Trophoblast cell (in vitro differentiated cells and primary cell): ENCODE results near the gene RGL1.

ENCODE experiments used
- DNase-seq, 2 donors: peaks; one replicate each; pipeline ENCODE4 v3.0.0-alpha.2; 2016
- H2AFZ ChIP-seq: 2 replicates; pipeline ENCODE4 v1.6.1; 2013; ENCODE audit warnings: low read length, moderate library complexity, mild to moderate bottlenecking; ENCODE audit not compliant: insufficient read depth, poor library complexity
- H2AK5ac ChIP-seq: 2 replicates; pipeline ENCODE4 v1.6.1; 2013; ENCODE audit warnings: mild to moderate bottlenecking, low read length
- H2BK120ac ChIP-seq: 2 replicates; pipeline ENCODE4 v1.6.1; 2013; ENCODE audit warnings: low read length, mild to moderate bottlenecking, moderate library complexity; ENCODE audit not compliant: insufficient read depth, poor library complexity
- H2BK12ac ChIP-seq: 2 replicates; pipeline ENCODE4 v1.6.1; 2013; ENCODE audit warnings: mild to moderate bottlenecking, low read length, moderate library complexity
- H2BK5ac ChIP-seq: 2 replicates; pipeline ENCODE4 v1.6.1; 2013; ENCODE audit warnings: low read length, low read depth, moderate library complexity, mild to moderate bottlenecking; ENCODE audit not compliant: poor library complexity
- H3K14ac ChIP-seq: 2 replicates; pipeline ENCODE4 v1.6.1; 2013; ENCODE audit warnings: mild to moderate bottlenecking, low read length
- H3K18ac ChIP-seq: 2 replicates; pipeline ENCODE4 v1.6.1; 2013; ENCODE audit warnings: mild to moderate bottlenecking, low read length
- H3K23ac ChIP-seq: 2 replicates; pipeline ENCODE4 v1.6.1; 2013; ENCODE audit warnings: low read length
- H3K27ac ChIP-seq: 2 replicates; pipeline ENCODE4 v1.5.1; 2013; ENCODE audit warnings: low read depth, mild to moderate bottlenecking, inconsistent platforms, low read length, moderate library complexity
- H3K27me3 ChIP-seq: 2 replicates; pipeline ENCODE4 v1.6.1; 2013; ENCODE audit warnings: inconsistent platforms, mild to moderate bottlenecking, low read length, moderate library complexity; ENCODE audit not compliant: insufficient read depth
- H3K36me3 ChIP-seq, 2 experiments: 1 replicate in 1 of 2; 2 replicates in 1 of 2; pipeline ENCODE4 v1.6.1; 2013; ENCODE audit warnings: low read length in 2 of 2, mild to moderate bottlenecking in 2 of 2, moderate library complexity in 1 of 2; ENCODE audit not compliant: insufficient read depth in 2 of 2, control insufficient read depth in 1 of 2
- H3K4ac ChIP-seq: 2 replicates; pipeline ENCODE4 v1.6.1; 2013; ENCODE audit warnings: low read depth, mild to moderate bottlenecking, low read length, moderate library complexity
- H3K4me1 ChIP-seq, 2 experiments: 1 replicate in 1 of 2; 2 replicates in 1 of 2; pipeline ENCODE4 v1.6.1; 2013; ENCODE audit warnings: low read length in 2 of 2, mild to moderate bottlenecking in 2 of 2, moderate library complexity in 1 of 2; ENCODE audit not compliant: insufficient read depth in 2 of 2, control insufficient read depth in 1 of 2
- H3K4me2 ChIP-seq: 2 replicates; pipeline ENCODE4 v1.6.1; 2013; ENCODE audit warnings: inconsistent platforms, mild to moderate bottlenecking, low read length, moderate library complexity
- H3K4me3 ChIP-seq: 2 replicates; pipeline ENCODE4 v1.5.1; 2013; ENCODE audit warnings: mild to moderate bottlenecking, low read depth, low read length, inconsistent platforms
- H3K79me1 ChIP-seq: one replicate; pipeline ENCODE4 v1.6.1; 2013; ENCODE audit warnings: low read length
- H3K79me2 ChIP-seq: 2 replicates; pipeline ENCODE4 v1.6.1; 2013; ENCODE audit warnings: low read length, mild to moderate bottlenecking; ENCODE audit not compliant: control insufficient read depth, insufficient read depth, poor library complexity
- H3K9ac ChIP-seq: 2 replicates; pipeline ENCODE4 v1.6.1; 2013; ENCODE audit warnings: mild to moderate bottlenecking, low read length
- H3K9me3 ChIP-seq: 2 replicates; pipeline ENCODE4 v1.6.1; 2013; ENCODE audit warnings: low read depth, mild to moderate bottlenecking, control low read depth, inconsistent platforms, low read length; ENCODE audit not compliant: insufficient read depth
- H4K12ac ChIP-seq: 2 replicates; pipeline ENCODE4 v1.6.1; 2013; ENCODE audit warnings: low read depth, mild to moderate bottlenecking, low read length, moderate library complexity
- H4K8ac ChIP-seq: 2 replicates; pipeline ENCODE4 v1.6.1; 2013; ENCODE audit warnings: low read depth, mild to moderate bottlenecking, low read length, moderate library complexity
- H4K91ac ChIP-seq: one replicate; pipeline ENCODE4 v1.6.1; 2013; ENCODE audit warnings: low read depth, mild to moderate bottlenecking, low read length, moderate library complexity
- WGBS: extraction: QIAGEN DNeasy Blood & Tissue Kit; methylation state at CpG from one replicate; pipeline ENCODE4 v1.1.7; 2013; ENCODE audit warnings: missing lambda C conversion rate; ENCODE audit not compliant: insufficient read length, insufficient coverage; ENCODE audit errors: extremely low coverage; 5-methylcytosine and 5-hydroxymethylcytosine counted together

RGL1 gene

DNA sequence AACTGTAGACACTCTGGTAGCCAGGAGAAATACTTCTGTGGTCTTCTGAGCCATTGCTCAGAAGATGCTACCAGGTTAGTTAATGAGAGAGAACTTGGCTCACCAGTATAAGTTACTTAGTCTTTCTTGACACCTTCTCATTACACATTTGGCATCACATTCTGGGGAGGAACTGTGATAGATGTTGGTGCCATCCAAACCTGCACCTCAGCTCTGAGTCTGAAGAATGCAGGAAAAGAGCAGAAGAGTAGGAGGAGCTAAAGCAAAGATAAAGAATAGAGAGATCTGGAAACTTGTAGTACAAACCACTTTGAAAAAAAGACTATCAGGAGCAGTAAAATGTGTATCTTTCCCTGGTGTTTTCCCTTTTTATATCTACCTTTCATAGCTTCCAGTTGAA, 58.9 kb downstream of the RGL1 start:
- no peak overlapping the region for H4K91ac ChIP-seq
- H3K27me3 ChIP-seq = no peaks in the 10 kb centered on the region

GRCh38 chr1:183864611-183865010, 59.7 kb downstream of the RGL1 start:
- H3K4me1 ChIP-seq = no peaks in the 10 kb centered on the region
- no peak overlapping the region for H3K18ac ChIP-seq
- H3K4me3 ChIP-seq = no peak overlapping the region
- H3K14ac ChIP-seq = no peak overlapping the region
- H3K4me2 ChIP-seq = no peak overlapping the region
- H4K8ac ChIP-seq = no peak overlapping the region
- H2BK120ac ChIP-seq = no peak overlapping the region
- WGBS = no CpG with 5 or more reads among the region's 3 CpGs
- H3K79me2 ChIP-seq = peaks cover 2% of the 10 kb centered on the region
- H4K91ac ChIP-seq = no peak overlapping the region
- no peak for DNase-seq
- peaks cover 2 to 5% of the 10 kb centered on the region in 2 experiments for H3K36me3 ChIP-seq
- no peak overlapping the region for H3K4ac ChIP-seq
- no peak overlapping the region for H3K9ac ChIP-seq
- H3K27me3 ChIP-seq = no peaks in the 10 kb centered on the region
- H4K12ac ChIP-seq = no peak overlapping the region
- H3K79me1 ChIP-seq = no peaks in the 10 kb centered on the region
- no peak overlapping the region for H2AFZ ChIP-seq
- H3K27ac ChIP-seq = no peak overlapping the region
- no peak overlapping the region for H2AK5ac ChIP-seq
- peaks cover 3% of the 10 kb centered on the region for H3K9me3 ChIP-seq
- H2BK5ac ChIP-seq = no peak overlapping the region
- no peak overlapping the region for H3K23ac ChIP-seq
- H2BK12ac ChIP-seq = no peak overlapping the region

More for the DNA sequence above, 58.9 kb downstream of the RGL1 start:
- H3K4me3 ChIP-seq = no peak overlapping the region
- no peak overlapping the region for H2AFZ ChIP-seq
- no peaks in the 10 kb centered on the region for H3K79me1 ChIP-seq
- H4K8ac ChIP-seq = no peak overlapping the region
- no peak overlapping the region for H3K27ac ChIP-seq
- no peak overlapping the region for H2BK120ac ChIP-seq
- no peak overlapping the region for H2BK5ac ChIP-seq
- no peak overlapping the region for H3K23ac ChIP-seq
- no peak overlapping the region for H3K4me2 ChIP-seq
- peaks cover 2% of the 10 kb centered on the region for H3K79me2 ChIP-seq
- H2BK12ac ChIP-seq = no peak overlapping the region
- H2AK5ac ChIP-seq = no peak overlapping the region
- no peak overlapping the region for H3K4ac ChIP-seq
- H4K12ac ChIP-seq = no peak overlapping the region
- H3K9ac ChIP-seq = no peak overlapping the region
- no peak overlapping the region for H3K14ac ChIP-seq
- peaks cover 3% of the 10 kb centered on the region for H3K9me3 ChIP-seq
- H3K18ac ChIP-seq = no peak overlapping the region
- peaks cover 2 to 4% of the 10 kb centered on the region in 2 experiments for H3K36me3 ChIP-seq
- no peaks in the 10 kb centered on the region for H3K4me1 ChIP-seq
- DNase-seq = no peak

DNA sequence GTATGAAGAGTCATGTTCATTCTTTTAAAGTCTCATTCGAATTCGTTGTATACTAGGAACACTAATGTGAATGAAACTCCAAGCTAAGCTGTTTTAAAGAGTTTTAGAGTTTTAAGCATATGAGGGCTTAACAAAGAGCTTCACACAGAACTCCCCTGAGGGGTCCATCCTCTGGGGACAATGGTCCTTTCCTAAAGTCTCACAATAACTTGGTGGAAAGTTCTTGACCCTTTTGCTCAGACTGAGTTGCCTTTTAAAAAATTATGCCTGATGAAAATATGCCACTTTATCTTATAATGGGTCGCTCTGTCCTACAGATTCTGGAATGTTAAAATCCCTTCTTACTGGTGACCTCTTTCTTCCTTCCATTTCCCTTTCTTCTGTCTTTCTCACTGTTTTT, 64.3 kb downstream of the RGL1 start:
- Histone ChIP-seq H3K79me2 (peaks cover 2% of the 10 kb centered on the region), H3K36me3 (peaks cover 2 to 5% of the 10 kb centered on the region in 2 experiments), H4K12ac (no peak overlapping the region), H3K4me3 (no peak overlapping the region), H2AFZ (no peak overlapping the region), H2BK12ac (no peak overlapping the region), H4K91ac (no peak overlapping the region), H3K4me1 (peaks cover 5 to 10% of the 10 kb centered on the region in 2 experiments), H3K14ac (no peak overlapping the region), H3K27ac (no peak overlapping the region), H3K79me1 (no peaks in the 10 kb centered on the region), H3K9me3 (no peaks in the 10 kb centered on the region), H4K8ac (no peak overlapping the region), H2AK5ac (no peak overlapping the region), H3K9ac (no peak overlapping the region), H3K4ac (no peak overlapping the region), H3K18ac (no peak overlapping the region), H3K27me3 (no peaks in the 10 kb centered on the region), H2BK120ac (no peak overlapping the region), H3K4me2 (no peak overlapping the region), H3K23ac (no peak overlapping the region), H2BK5ac (no peak overlapping the region)
- DNase-seq = no peak
- no CpG with 5 or more reads among the region's 3 CpGs for WGBS

- Histone ChIP-seq H2BK5ac (no peak overlapping the region), H2BK120ac (no peak overlapping the region), H3K36me3 (peaks cover 2 to 5% of the 10 kb centered on the region in 2 experiments), H4K12ac (no peak overlapping the region), H3K14ac (no peak overlapping the region), H3K18ac (no peak overlapping the region), H2AK5ac (no peak overlapping the region), H3K27ac (no peak overlapping the region), H2BK12ac (no peak overlapping the region), H3K4me3 (no peak overlapping the region), H4K8ac (no peak overlapping the region), H3K4ac (no peak overlapping the region), H3K79me1 (no peaks in the 10 kb centered on the region), H4K91ac (no peak overlapping the region), H2AFZ (no peak overlapping the region), H3K27me3 (no peaks in the 10 kb centered on the region), H3K4me1 (peaks cover 5 to 10% of the 10 kb centered on the region in 2 experiments), H3K4me2 (no peak overlapping the region), H3K9ac (no peak overlapping the region), H3K23ac (no peak overlapping the region), H3K79me2 (peaks cover 2% of the 10 kb centered on the region), H3K9me3 (no peaks in the 10 kb centered on the region)
- WGBS = no CpG with 5 or more reads among the region's 3 CpGs
- no peak for DNase-seq
Measured at GRCh38 chr1:183869664-183870063, 64.7 kb downstream of the RGL1 start.
